ENCODE results near the gene PRDM1. TPM values are rescaled to one million over a fixed set of nuclear protein-coding genes. Genes with fewer than 3 reads are reported as not detected.

PRDM1 gene
- polyA plus RNA-seq, 1 experiment = 3.7 TPM

Other genes starting within 250 kb of the PRDM1 start
- 35.7 and 53.9 TPM in 2 replicates for gene ATG5, start 239.4 kb downstream of the PRDM1 start, polyA plus RNA-seq (2011; rRNA removed)

Data from AG04450 (cell line).